ENCODE measurements around the gene SMC5. TPM values are rescaled to one million over a fixed set of nuclear protein-coding genes. Genes with fewer than 3 reads are reported as not detected.

Gene SMC5
- total RNA-seq, 1 donor from 2014 or later = 11.0 TPM

- Histone ChIP-seq H3K27me3 (ENCODE audit: low read depth) (no peaks in the 10 kb centered on the region), H3K9me3 (replicated peaks) (no peaks in the 10 kb centered on the region), H3K4me3 (no peak overlapping the region), H3K36me3 (no peaks in the 10 kb centered on the region), H3K4me1 (peaks cover 14% of the 10 kb centered on the region), H3K27ac (replicated peaks) (no peak overlapping the region)
- no peak for DNase-seq
- intact Hi-C loops (cut with micrococcal nuclease) = no loop called here
- TF ChIP-seq CTCF (IDR thresholded peaks at IDR 0.05; ENCODE audit: borderline replicate concordance) = no peak
Observed at GRCh38 chr9:70374962-70375618, 116.3 kb downstream of the SMC5 start.

- H3K27me3 ChIP-seq (ENCODE audit: low read depth) = no peaks in the 10 kb centered on the region
- intact Hi-C loops (cut with micrococcal nuclease) = no loop called here
- H3K9me3 ChIP-seq (replicated peaks) = no peaks in the 10 kb centered on the region
- no peak for DNase-seq
- no peak overlapping the region for H3K4me3 ChIP-seq
- H3K27ac ChIP-seq (replicated peaks) = no peak overlapping the region
- H3K4me1 ChIP-seq = peaks cover 63% of the 10 kb centered on the region
- H3K36me3 ChIP-seq = peaks cover 28% of the 10 kb centered on the region
- TF ChIP-seq CTCF (IDR thresholded peaks at IDR 0.05; ENCODE audit: borderline replicate concordance) = no peak
Observed at GRCh38 chr9:70382046-70382708, 123.4 kb downstream of the SMC5 start.

GRCh38 chr9:70382709-70383605 lies 124.2 kb downstream of the SMC5 start:
- H3K36me3 ChIP-seq = peaks cover 34% of the 10 kb centered on the region
- TF ChIP-seq CTCF (IDR thresholded peaks at IDR 0.05; ENCODE audit: borderline replicate concordance) = no peak
- peaks cover 71% of the 10 kb centered on the region for H3K4me1 ChIP-seq
- peak overlapping the region; percentile 1 for H3K27ac ChIP-seq (replicated peaks)
- H3K9me3 ChIP-seq (replicated peaks) = no peaks in the 10 kb centered on the region
- intact Hi-C loops (cut with micrococcal nuclease) = no loop called here
- H3K27me3 ChIP-seq (ENCODE audit: low read depth) = no peaks in the 10 kb centered on the region
- no peak overlapping the region for H3K4me3 ChIP-seq
- DNase-seq = no peak

- intact Hi-C loops (cut with micrococcal nuclease) = no loop called here
- Histone ChIP-seq H3K9me3 (replicated peaks) (no peaks in the 10 kb centered on the region), H3K27me3 (ENCODE audit: low read depth) (no peaks in the 10 kb centered on the region), H3K4me3 (no peak overlapping the region), H3K36me3 (peaks cover 34% of the 10 kb centered on the region), H3K27ac (replicated peaks) (peak overlapping the region; percentile 10), H3K4me1 (peaks cover 90% of the 10 kb centered on the region)
- no peak for TF ChIP-seq CTCF (IDR thresholded peaks at IDR 0.05; ENCODE audit: borderline replicate concordance)
- no peak for DNase-seq
Observed at GRCh38 chr9:70385426-70385825, 126.6 kb downstream of the SMC5 start.

- H3K4me1 ChIP-seq = peaks cover 100% of the 10 kb centered on the region
- TF ChIP-seq CTCF (IDR thresholded peaks at IDR 0.05; ENCODE audit: borderline replicate concordance) = no peak
- H3K36me3 ChIP-seq = peaks cover 34% of the 10 kb centered on the region
- no peak overlapping the region for H3K27ac ChIP-seq (replicated peaks)
- no peak for DNase-seq
- H3K9me3 ChIP-seq (replicated peaks) = no peaks in the 10 kb centered on the region
- H3K27me3 ChIP-seq (ENCODE audit: low read depth) = no peaks in the 10 kb centered on the region
- no peak overlapping the region for H3K4me3 ChIP-seq
- intact Hi-C loops (cut with micrococcal nuclease) = no loop called here
Observed at GRCh38 chr9:70387663-70388062, 128.9 kb downstream of the SMC5 start.

Data from left ventricle myocardium inferior (tissue), 1 donor.